SU-DHL-6 (cell line): ENCODE results near the gene COQ4.

Source experiments
- H2AFZ ChIP-seq: fragments of 200-600 bp; sonication (generic); 2 replicates; pipeline ENCODE4 v1.6.1; 2014; ENCODE audit warnings: low read depth, mild to moderate bottlenecking, moderate library complexity, mixed read lengths, antibody characterized with exemption, low read length; ENCODE audit not compliant: severe bottlenecking
- H3F3A ChIP-seq: fragments of 200-600 bp; shearing (Covaris generic); 2 replicates; pipeline ENCODE4 v1.6.0; 2016; ENCODE audit warnings: antibody characterized with exemption, mild to moderate bottlenecking; ENCODE audit not compliant: insufficient read depth
- H3K27ac ChIP-seq: fragments of 200-600 bp; sonication (generic); 2 replicates; pipeline ENCODE4 v1.5.1; 2016; ENCODE audit warnings: low read depth, mild to moderate bottlenecking, low read length, moderate library complexity, mixed read lengths
- H3K27me3 ChIP-seq: fragments of 200-600 bp; sonication (generic), shearing (Covaris generic); 2 replicates; pipeline ENCODE4 v1.6.0; 2014; ENCODE audit warnings: mild to moderate bottlenecking, low read length
- H3K36me3 ChIP-seq: fragments of 200-600 bp; sonication (generic); 2 replicates; pipeline ENCODE4 v1.6.1; 2014; ENCODE audit warnings: mild to moderate bottlenecking, low read length, mixed read lengths
- H3K4me2 ChIP-seq: fragments of 300-600, 200-600 bp; shearing (Covaris generic), sonication (generic); 2 replicates; pipeline ENCODE4 v1.6.0; 2014; ENCODE audit warnings: low read length, low read depth, mild to moderate bottlenecking; ENCODE audit not compliant: poor library complexity, severe bottlenecking
- H3K4me3 ChIP-seq: fragments of 200-600 bp; sonication (generic); 2 replicates; pipeline ENCODE4 v1.5.1; 2014; ENCODE audit warnings: antibody characterized with exemption, low read length, mild to moderate bottlenecking, mixed read lengths; ENCODE audit not compliant: insufficient read depth, poor library complexity, severe bottlenecking
- H3K79me2 ChIP-seq: fragments of 200-600 bp; sonication (generic); 2 replicates; pipeline ENCODE4 v1.6.1; 2014; ENCODE audit warnings: mild to moderate bottlenecking, low read length, moderate library complexity; ENCODE audit not compliant: insufficient read depth
- H3K9ac ChIP-seq: fragments of 200-600 bp; sonication (generic); 2 replicates; pipeline ENCODE4 v1.7.0; 2014; ENCODE audit warnings: mild to moderate bottlenecking, low read length
- H3K9me2 ChIP-seq: fragments of 200-600 bp; sonication (generic); replicated peaks from 2 replicates; pipeline ENCODE4 v1.6.1; 2014; ENCODE audit warnings: low read length; ENCODE audit not compliant: insufficient read depth
- H3K9me3 ChIP-seq: fragments of 200-600 bp; sonication (generic); 2 replicates; pipeline ENCODE4 v1.6.1; 2014; ENCODE audit warnings: low read length, mixed read lengths; ENCODE audit not compliant: insufficient read depth
- H4K20me1 ChIP-seq: fragments of 200-600 bp; sonication (generic); 2 replicates; pipeline ENCODE4 v1.6.1; 2014; ENCODE audit warnings: low read depth, mild to moderate bottlenecking, antibody characterized with exemption, low read length, moderate library complexity, mixed read lengths
- CTCF ChIP-seq: fragments of 200-600 bp; sonication (generic); IDR thresholded peaks from one replicate; pipeline ENCODE4 v1.5.1; 2017; ENCODE audit warnings: antibody characterized with exemption, mild to moderate bottlenecking, low read length, moderate library complexity; ENCODE audit not compliant: insufficient read depth, poor library complexity, severe bottlenecking
- EZH2phosphoT487 ChIP-seq: fragments of 200-600 bp; sonication (generic), shearing (Covaris generic); conservative IDR thresholded peaks from 2 replicates; pipeline ENCODE4 v1.6.1; 2018; ENCODE audit warnings: mild to moderate bottlenecking, antibody characterized with exemption, low read length, moderate library complexity, mixed read lengths

COQ4 gene

GRCh38 chr9:128361296-128361985 is 38.8 kb downstream of the COQ4 start:
- no peaks in the 10 kb centered on the region for H3K79me2 ChIP-seq
- no peaks in the 10 kb centered on the region for H3K36me3 ChIP-seq
- no peak overlapping the region for H3K27ac ChIP-seq
- H4K20me1 ChIP-seq = no peaks in the 10 kb centered on the region
- no peaks in the 10 kb centered on the region for H3K27me3 ChIP-seq
- H3F3A ChIP-seq = no peaks in the 10 kb centered on the region
- no peak overlapping the region for H3K4me3 ChIP-seq
- peak overlapping the region; percentile 46 for H2AFZ ChIP-seq
- H3K9ac ChIP-seq = no peak overlapping the region
- no peaks in the 10 kb centered on the region for H3K9me3 ChIP-seq
- no peaks in the 10 kb centered on the region for H3K9me2 ChIP-seq
- TF ChIP-seq CTCF (no peak), EZH2phosphoT487 (no peak)
- H3K4me2 ChIP-seq = no peak overlapping the region

- H3K9ac ChIP-seq = no peak overlapping the region
- H3K4me2 ChIP-seq = peak overlapping the region; percentile 24
- no peak overlapping the region for H3K27ac ChIP-seq
- H3K9me2 ChIP-seq = no peaks in the 10 kb centered on the region
- H4K20me1 ChIP-seq = no peaks in the 10 kb centered on the region
- no peaks in the 10 kb centered on the region for H3K79me2 ChIP-seq
- TF ChIP-seq CTCF = peak; percentile 68
- TF ChIP-seq EZH2phosphoT487 = no peak
- no peaks in the 10 kb centered on the region for H3K27me3 ChIP-seq
- H2AFZ ChIP-seq = peak overlapping the region; percentile 46
- no peaks in the 10 kb centered on the region for H3F3A ChIP-seq
- no peaks in the 10 kb centered on the region for H3K9me3 ChIP-seq
- H3K4me3 ChIP-seq = no peak overlapping the region
- no peaks in the 10 kb centered on the region for H3K36me3 ChIP-seq
Measured at GRCh38 chr9:128361986-128362646, 39.5 kb downstream of the COQ4 start.

GRCh38 chr9:128362774-128363173 is 40.1 kb downstream of the COQ4 start:
- Histone ChIP-seq H4K20me1 (no peaks in the 10 kb centered on the region), H3K4me2 (no peak overlapping the region), H3K36me3 (no peaks in the 10 kb centered on the region), H2AFZ (no peak overlapping the region), H3K9me2 (no peaks in the 10 kb centered on the region), H3K9ac (no peak overlapping the region), H3K4me3 (no peak overlapping the region), H3K27ac (no peak overlapping the region), H3K9me3 (no peaks in the 10 kb centered on the region), H3K27me3 (no peaks in the 10 kb centered on the region), H3F3A (no peaks in the 10 kb centered on the region), H3K79me2 (no peaks in the 10 kb centered on the region)
- no peak for TF ChIP-seq CTCF
